Right hindlimb (tissue), 1 donor: ENCODE data around the gene CASTOR2.
"Not testable (repeated sequence)": the region's sequence is repeated elsewhere in the genome, so short reads cannot be mapped to it uniquely, and the experiment has no call there.

Source experiments
- DNase-seq: peaks from one replicate; pipeline ENCODE4 v3.0.0-alpha.2; 2018

CASTOR2 gene

DNA sequence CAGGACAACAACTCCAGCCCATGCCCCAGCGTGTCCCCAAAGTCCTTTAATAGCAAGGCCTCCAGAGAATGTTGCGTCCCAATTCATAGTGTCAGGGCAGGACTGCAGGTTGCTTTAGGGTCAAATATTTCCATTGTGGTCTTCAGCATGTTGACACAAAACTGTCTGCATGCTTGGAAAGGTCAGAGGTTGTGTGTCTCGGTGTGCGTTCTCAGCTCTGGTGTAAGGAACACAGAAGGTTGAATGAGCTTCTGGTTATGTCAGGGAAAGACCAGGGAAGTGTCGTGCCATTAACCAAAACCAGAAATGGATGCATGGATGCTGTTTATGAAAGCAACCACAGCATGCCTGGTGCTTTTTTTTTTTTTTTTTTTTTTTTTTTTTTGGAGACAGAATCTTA, 31.9 kb downstream of the CASTOR2 start:
- not testable (repeated sequence) for DNase-seq

DNA sequence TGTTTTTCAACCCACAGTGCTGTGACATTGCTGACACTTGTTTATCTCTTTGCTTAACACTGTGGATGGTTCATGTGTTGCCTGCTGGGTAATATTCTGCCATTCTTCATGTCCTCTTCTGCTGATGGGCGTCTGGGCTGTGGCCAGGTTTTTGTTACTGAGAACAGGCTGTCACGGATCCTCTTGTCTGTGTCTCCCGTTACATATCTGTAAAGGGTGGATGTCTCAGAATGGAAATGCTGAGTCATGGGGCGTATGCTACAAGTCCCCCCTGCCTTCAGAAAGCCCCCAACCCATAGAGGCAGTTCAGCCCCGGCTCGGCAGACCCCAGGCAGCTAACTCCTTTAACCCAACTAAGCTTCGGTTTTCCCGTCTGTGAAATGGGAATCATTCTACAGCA, 33.3 kb downstream of the CASTOR2 start:
- not testable (repeated sequence) for DNase-seq

DNA sequence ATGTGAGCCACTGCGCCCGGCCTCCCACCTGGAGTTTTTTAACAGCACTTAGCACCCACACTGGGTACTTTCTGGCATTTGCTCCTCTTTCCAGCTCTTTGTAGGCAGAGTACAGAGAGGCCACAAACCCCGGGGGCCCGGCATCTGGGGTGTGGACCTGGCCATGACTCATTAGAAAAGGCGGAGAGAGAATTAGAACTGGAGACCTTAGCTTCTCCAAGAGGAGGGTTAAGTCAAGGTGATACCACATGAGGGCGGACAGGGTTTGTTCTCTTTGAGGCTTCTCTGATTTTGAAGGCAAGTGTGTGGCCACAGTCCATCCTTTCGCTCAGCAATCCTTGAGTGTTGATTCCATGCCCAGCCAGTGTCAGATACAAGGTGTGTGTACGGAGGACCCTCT, 36.9 kb downstream of the CASTOR2 start:
- not testable (repeated sequence) for DNase-seq

DNA sequence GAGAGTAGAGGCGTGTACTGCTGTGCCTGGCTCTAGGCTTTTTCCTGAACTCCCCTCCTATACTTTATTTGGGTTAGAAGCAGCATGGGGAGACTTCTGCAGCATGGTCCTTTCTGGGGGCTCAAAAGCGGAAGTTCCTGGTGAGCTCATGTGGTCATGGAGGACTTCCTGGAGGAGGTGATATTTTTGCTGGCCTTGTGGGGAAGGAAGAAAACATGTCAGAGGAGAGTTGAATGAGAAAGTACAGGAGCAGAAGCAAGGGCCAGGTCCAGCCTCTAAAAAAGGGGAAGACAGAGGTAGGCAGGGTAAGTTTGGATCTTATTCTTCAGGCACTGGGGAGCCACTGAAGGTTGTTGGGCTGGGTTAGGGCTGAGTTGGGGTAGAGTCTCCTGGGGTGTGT, 45.5 kb downstream of the CASTOR2 start:
- DNase-seq = no peak

DNA sequence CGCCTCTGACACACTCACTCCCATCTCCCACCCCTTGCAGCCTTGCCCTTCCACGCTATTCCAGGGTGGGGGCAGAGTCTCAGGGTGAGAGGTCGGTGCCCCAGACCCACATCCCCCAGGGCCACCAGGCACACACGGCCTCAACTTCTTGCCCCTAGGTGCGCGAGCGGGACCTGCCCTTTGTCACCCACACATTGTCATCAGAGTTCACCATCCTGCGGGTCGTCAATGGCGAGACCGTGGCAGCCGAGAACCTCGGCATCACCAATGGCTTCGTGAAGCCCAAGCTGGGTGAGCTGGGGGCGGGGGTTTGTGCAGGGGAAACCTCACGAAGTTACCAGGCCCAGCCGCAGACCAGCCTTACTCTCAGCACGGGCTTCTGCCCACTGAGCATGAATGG, 53.3 kb downstream of the CASTOR2 start:
- no peak for DNase-seq

DNA sequence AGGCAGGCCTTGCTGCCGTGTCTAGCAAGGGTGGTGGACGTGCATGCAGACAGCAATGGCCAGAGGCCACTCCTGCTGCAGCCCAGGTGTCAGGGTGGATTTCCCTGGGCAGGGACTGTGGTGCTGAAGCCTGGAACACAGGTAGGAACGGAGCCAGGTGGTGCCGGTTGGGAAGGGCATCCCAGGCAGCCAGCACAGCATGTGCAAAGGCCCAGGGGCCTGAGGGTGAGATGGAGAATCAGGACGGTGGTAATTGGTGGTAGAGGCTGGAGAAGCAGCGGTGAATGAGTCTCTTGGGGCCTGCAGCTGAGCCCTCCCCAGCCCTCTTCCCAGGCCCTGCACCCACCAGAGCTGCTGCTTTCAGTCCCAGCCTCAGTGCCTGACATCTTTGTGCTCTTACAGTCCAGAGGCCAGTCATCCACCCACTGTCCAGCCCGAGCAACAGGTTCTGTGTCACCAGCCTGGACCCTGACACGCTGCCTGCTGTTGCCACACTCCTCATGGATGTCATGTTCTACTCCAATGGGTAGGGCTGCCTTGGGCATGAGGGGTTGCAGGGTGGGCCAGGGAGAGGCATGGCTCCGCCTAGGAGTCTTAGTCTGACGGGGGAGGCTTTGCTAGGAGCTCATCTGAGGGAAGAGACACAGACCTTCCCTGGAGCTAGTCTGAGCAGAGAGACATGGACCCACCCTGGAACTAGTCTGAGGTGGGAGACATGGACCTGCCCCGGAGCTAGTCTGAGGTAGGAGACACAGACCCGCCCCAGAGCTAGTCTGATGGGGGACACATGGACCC, 54.3 kb downstream of the CASTOR2 start:
- no peak for DNase-seq

DNA sequence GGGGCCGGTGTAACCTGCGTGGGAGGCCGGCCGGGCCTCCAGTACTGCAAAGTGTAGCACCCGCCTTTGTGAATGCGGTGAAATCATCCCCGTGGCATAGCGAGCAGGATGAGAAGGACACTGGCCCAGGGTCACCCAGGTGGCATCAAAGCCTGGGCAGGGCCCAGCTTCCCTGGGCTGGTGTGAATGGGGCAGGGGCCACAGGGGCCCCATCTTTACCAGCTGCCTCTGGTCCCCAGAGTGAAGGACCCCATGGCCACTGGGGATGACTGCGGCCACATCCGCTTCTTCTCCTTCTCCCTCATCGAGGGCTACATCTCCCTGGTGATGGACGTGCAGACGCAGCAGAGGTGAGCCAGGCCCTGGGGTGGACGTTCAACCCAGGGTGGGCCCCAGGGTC, 55.3 kb downstream of the CASTOR2 start:
- DNase-seq = no peak

DNA sequence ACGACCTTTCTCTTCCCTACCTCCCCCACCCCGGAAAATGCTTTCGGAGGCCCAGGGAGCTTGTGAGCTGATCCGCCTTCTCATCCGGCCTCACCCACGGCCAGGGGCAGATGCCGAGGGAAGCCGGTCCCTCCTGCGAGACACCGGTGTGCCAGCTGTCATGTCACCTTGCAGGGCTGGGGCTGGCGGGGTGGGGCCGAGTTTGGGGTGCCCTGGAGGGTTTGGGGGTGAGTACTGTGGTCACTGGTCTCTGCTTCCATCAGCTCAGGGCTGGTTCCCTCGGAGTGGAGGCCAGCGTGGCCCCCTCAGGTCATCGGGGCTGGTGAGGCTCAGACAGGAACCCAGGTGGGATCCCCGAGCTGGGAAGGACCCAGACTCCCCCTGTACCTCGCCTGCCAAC, 60.4 kb downstream of the CASTOR2 start:
- no peak for DNase-seq

DNA sequence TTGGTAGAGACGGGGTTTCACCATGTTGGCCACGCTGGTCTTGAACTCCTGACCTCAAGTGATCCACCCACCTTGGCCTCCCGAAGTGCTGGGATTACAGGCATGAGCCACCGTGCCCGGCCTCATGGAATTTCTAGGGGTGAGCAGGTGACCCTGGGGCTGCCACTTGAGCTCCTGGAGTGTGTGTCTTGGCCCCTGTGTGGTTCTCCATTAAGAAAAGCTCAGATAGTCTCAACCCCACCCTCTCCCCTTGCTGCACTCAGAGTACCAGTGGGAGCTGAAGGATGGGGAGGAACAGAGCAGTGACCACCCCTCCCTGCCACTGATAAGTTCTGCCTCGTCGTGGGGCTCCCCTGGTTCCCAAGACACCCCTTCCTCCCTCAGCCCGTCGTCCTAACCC, 63.8 kb downstream of the CASTOR2 start:
- DNase-seq = no peak

DNA sequence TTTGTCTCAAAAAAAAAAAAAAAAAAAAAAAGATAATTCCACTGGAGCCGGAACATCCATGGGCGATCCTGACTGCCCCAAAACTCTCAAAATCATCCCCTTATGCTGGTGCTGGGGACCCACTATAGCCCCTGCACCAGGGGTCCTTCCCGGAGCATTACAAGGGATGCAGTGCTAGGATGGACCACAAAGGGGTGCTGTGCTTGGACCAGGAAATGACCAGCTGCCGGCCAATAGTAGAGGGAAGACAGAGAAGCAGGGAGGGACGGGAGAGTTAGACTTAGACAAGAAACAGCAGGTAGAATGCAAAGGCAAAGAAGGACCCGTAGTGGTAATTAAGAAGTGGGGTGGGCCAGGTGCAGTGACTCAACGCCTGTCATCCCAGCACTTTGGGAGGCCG, 68.6 kb downstream of the CASTOR2 start:
- no peak for DNase-seq

DNA sequence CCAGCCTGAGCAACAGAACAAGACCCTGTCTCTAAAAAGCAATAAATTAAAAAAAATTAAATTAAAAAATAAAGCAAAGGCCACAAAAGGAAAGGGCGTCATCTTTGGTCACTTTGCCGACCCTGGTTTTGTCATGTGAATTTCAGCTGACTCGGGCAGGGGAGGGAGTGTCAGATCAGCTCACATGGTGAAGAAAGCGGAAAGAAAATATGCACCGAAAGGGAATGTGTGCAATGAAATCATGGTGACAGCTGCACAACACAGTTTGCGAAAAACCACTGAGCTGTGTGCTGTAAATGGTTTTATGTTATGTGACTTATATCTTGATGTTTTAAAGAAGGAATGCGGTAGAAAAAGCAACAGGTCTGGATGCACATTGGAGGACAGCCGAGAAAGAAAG, 69.3 kb downstream of the CASTOR2 start:
- DNase-seq = no peak

DNA sequence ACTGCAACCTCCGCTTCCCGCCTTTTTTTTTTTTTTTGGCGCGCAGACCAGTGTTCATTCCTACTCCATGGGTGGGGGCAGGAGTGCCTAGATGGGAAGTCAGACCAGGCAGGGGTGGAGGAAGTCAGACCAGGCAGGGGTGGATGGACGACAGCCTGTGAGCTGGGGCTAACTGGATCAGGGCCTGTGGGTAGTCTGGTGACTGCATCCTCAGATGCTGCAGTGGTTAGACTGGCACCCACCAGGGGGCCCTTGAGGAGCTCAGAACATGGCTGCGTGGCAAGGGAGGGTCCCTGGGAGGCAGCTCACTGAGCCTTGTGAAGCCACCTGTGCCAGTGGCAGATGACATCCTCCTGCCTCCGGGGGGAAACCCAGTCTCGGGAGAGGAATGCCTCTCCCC, 74.0 kb downstream of the CASTOR2 start:
- no peak for DNase-seq

DNA sequence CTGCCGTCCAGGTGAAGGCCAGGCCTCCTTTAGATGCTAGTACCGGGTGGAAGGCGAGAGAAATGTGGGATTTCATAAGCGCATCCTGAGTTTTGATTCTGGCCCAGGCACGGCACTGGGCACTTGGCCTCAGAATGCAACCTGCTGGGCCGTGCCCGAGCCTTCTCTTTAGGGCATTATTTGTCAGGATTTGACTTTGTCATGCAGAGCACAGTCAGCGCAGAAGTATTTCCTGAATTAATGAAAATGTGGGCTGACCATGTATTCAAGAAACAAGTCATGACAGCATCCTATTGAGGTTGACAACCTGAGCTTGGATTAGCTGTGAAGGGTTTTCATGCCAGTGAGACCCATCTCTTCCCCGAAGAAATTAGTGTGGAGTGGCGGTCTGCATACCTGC, 74.7 kb downstream of the CASTOR2 start:
- DNase-seq = no peak

DNA sequence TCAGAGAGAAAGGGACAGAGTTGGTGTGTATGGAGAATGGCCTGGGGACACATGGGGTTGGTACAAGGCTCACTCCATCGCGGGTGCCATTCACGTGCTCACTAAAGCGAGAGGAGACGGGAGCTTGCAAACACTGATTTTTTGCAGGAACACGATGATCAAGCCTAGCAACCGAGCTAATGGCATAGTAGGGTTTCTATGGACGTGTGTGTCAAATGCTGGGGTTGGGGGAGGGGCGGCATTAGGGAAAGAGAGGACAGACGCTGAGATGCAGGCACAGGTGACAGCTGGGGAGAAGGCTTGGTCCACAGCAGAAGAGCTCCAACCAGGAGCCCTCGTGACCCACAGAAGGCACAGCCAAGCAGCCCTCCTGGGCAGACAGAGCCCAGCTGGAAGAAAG, 75.2 kb downstream of the CASTOR2 start:
- DNase-seq = no peak

DNA sequence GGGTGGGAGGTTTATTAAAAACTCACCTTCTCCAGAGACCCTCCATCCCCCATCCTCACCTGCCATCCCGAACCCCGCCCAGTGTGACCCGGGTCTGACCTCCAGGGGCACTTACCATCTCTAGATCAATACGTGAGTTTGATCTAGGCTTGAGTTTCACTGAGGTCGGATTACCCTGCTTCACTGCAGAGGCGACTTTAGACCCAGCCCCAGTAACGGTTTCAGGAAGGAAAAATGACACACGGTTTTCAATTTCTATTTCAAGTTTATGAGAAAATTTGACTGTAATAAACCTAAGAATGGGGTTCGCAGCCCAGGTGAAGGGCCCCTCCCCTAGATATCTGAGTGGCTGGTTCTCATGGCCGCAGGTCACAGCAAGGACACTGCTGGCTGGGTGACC, 76.0 kb downstream of the CASTOR2 start:
- DNase-seq = no peak

DNA sequence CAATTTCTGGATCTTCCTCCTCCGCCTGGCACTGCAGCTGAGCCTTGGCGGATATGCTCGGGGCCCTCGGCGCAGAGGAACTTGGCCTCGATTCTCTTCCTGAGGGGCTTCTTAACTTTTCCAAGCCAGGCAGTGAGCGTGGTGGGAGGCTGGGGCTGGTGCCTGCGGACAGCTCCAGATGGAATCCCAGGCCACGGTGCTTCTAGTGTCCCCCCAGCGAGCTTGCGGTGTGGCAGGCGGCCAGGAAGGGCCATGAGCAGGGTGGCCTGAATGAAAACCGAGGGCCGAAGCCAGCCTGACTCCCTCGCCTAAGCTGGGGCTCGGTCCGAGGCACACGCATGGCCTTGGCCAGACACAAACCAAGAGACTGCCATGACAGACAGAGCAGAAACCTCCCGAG, 77.8 kb downstream of the CASTOR2 start:
- no peak for DNase-seq

DNA sequence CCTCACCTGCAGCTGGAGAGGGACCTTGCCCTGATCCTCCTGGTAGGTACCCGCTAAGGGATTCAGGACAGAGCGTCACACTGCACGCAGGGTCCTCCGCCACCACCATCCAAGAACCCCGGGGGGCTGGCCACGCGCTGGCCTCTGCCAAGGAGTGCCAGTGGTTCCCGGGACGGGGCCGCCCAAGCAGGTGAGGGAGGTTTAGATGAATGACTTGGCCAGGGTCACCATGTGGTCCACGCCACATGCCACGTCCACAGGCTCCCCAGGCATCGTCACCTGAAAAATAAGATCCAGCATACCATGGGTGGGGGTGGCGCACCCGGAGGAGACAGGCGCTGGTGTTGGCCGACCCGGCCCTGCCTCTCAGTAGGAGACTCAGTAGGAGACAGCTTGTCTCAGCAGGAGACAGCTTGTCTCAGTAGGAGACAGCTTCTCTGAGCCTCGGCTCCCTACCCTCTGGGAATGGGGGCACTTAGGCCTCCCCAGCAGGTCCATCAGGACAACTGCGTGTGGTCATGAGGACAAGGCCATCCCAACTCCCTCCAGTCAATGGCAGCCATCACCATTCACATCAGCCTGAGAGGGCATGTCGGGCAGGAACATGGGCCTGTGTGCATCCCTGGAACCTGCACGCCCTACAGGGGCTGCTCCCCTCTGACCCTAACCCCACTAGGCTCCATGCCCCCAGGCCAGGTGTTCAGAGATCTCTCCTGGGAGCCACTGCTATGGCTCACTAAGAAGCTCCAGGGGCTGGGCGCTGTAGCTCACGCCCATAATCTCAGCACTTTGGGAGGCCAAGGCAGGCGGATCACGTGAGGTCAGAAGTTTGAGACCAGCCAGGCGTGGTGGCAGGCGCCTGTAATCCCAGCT, 78.6 kb downstream of the CASTOR2 start:
- no peak for DNase-seq

DNA sequence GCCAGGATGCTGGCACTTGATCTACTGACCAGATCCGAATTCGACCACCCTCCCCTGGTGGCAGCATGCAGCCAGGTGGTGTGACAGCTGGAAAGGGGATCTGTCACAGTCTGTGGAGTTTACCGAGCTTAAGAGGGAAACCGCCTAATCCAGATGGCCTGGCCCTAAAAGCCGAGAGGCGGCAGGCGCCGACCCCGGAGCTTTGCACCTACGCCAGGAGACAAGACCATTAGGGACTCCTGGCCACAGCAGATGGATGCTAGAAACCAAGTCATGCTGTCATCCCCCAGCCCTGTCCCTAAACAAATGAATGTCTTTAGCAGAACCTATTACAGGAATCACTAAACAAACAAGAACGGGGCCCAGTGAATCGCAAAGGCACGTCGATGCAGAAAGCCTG, 81.4 kb downstream of the CASTOR2 start:
- no peak for DNase-seq

DNA sequence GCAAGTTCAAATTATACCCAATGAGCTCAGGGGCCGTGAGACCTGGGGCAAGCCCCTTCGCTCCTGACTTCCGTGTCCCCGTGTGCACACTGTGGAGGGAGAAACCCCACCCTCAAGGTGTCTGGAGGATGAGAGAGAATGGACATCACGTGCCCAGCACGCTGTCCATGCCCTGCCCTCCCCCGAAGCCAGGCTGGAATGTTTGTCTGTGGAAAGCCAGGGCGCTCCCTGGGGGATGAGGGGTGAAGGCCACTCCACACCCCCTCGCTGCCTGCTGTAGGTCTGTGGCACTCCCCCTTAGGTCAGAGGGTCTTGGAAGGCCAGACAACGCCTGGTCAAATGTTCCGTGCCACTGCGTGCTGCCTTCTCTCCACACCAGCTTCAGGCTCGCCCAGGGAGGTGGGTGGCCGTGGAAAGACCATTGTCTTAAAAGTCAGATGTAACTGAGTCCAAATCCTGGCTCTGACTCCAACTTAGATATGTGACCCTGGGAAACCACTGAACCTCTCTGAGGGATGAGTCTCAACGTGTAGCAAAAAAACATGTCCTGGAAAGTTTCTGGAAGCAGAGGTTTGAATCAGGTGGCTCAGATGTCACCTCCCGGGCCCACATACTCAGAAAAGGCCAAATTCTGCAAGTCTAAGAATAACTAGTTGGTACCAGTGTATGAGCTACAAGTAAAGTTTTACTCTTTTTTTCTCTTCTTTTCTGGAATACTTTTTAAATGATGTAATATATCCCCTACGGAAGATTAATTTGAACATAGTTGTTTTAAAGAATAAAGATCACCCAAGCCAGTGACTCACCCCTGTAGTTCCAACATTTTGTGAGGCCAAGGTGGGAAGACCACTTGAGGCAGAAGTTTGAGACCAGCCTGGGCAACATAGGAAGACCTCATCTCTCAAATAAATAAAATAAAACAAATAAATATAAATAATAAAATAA, 84.2 kb downstream of the CASTOR2 start:
- no peak for DNase-seq

DNA sequence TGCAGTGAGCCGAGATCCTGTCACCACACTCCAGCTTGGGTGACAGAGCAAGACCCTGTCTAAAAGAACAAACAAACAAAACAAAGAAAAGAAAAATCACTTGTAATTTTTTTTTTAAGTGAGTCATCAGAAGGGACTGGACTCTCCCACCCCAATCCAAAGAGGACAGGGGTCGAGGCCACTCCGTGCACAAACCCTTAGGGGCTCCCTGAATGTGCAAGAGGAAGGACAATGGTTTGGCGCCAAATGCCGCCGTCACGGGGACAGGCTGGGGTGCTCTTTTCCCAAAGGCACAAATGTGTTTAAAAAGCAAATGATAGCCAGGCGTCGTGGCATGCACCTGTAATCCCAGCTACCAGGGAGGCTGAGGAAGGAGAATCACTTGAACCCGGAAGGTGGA, 85.3 kb downstream of the CASTOR2 start:
- DNase-seq = no peak

DNA sequence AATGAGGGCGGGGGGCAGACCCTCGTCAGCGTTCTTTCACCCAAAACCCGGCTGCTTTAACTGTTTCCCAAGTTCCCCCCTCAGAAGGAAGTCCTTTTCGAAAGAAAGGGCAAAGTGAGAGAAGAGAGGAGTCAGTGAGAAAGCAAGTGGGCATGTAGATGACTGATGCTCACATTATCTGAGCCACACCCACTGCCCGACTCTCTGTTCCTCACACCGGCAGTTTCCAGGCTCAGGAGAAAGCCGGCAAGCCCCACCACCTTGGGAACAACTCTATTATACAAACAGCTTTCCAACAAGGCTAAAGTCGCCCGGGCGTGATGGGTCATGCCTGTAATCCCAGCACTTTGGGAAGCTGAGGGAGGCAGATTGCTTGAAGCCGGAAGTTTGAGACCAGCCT, 86.0 kb downstream of the CASTOR2 start:
- DNase-seq = no peak

DNA sequence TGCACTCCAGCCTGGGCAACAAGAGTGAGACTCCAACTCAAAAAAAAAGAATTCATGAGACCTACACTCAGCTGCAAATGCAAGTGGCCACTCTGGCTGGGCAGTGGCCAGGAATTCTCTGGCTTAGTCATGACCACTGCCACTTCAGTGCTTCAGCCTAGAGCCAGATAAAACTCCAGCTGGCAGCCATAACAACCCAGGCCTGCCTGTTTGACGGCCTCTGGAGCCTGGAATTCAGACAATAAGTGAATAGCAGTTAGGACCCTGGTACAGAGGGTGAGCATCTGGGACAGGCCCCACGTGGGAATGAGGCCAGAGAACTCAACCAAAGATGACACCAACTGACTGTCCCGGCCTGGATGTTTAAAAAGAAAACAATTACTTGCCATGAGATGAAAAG, 90.2 kb downstream of the CASTOR2 start:
- DNase-seq = no peak

DNA sequence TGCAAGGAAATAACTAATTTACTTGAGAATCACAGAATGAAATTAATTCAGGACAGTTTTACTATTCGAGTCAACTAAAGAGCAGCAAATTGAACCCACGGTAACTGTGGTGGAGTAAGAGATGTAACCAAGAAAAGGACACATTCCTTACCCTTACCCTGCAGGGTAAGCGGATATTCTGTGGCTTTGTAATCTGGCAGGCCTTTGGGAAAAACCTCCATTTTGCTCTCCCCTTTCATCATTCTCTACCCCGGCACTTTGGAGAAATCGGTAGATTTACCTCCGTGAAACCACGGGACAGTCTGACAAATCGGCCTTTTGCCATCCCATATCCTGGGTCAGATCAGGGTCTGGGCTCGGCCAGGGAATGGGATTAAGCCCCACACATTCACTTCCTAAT, 90.7 kb downstream of the CASTOR2 start:
- no peak for DNase-seq
